HFF-Myc (cell line): ENCODE results near the gene PPP6R2.

Source experiments
- DNase-seq: peaks from one replicate; pipeline ENCODE4 v3.0.0-alpha.2; 2011; ENCODE audit warnings: low read depth; ENCODE audit errors: extremely low read depth
- H3K4me3 ChIP-seq: replicated peaks from 2 replicates; pipeline ENCODE4 v1.5.1; 2011; ENCODE audit warnings: low read depth, mild to moderate bottlenecking, control low read depth, low read length
- TF ChIP-seq, protein P1 (sequence below): IDR thresholded peaks from 2 replicates; pipeline ENCODE4 v1.5.1; 2012; ENCODE audit warnings: mild to moderate bottlenecking, low read depth, low read length, control low read depth; ENCODE audit errors: missing control alignments

The PPP6R2 gene

DNA sequence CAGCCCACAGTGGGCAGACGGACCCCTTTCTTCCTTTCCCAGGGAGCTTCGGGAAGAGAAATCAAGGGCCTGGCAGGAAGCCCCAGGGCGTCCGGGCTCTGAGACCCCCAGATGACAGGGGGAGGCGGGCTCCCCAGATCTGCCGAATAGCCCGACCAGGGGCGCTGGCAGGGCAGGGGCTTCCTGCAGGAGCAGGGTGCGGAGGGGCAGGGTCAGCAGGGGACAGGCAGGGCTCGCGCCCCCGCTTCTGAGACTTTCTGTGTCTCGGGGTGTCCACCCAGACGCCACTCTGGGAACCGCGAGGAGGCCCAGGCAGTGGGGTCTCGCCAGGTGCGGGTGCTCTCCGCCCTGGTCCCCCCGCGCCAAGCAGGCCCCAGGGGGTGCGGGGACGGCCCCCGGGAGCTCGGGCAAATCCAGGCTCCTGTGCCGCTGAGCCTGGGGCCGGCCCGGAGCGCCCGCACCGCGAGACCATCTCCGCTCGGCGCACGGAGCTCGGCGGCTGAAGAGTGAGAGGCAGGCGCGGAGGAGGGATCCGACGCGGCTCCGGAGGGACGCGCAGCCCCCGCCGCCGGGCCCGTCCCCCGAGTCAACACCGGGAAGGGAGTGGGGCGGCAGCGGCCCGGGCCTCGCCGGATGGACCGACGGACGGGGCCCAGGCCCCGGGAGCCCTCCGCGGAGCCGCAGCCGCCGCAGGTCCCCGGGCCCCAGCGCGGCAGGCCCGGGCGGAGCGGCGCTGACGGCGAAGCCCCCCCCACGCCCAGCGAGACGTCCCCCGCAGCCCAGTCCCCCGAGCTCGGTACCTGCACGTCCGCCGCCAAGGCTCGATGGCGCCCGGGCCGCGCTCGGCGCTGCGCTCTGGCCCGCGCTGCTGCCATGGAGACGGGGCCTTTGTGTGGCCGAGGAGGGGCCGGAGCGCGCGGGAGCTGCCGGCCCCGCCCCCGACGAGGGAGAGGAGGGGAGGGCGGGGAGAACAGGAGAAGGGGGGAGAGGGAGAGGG is 36.1 kb upstream of the PPP6R2 start, which contains the start of gene PLXNB2:
Gene PLXNB2, minus strand, starts transcription at position 894 of the 997 bp plus-strand sequence. CDS start 17,062 bp downstream, outside the sequence.
- no peak for DNase-seq
- peak within 1 kb of the TSS; percentile 88 for H3K4me3 ChIP-seq
- TF ChIP-seq, protein P1, sequence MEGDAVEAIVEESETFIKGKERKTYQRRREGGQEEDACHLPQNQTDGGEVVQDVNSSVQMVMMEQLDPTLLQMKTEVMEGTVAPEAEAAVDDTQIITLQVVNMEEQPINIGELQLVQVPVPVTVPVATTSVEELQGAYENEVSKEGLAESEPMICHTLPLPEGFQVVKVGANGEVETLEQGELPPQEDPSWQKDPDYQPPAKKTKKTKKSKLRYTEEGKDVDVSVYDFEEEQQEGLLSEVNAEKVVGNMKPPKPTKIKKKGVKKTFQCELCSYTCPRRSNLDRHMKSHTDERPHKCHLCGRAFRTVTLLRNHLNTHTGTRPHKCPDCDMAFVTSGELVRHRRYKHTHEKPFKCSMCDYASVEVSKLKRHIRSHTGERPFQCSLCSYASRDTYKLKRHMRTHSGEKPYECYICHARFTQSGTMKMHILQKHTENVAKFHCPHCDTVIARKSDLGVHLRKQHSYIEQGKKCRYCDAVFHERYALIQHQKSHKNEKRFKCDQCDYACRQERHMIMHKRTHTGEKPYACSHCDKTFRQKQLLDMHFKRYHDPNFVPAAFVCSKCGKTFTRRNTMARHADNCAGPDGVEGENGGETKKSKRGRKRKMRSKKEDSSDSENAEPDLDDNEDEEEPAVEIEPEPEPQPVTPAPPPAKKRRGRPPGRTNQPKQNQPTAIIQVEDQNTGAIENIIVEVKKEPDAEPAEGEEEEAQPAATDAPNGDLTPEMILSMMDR: no peak

DNA sequence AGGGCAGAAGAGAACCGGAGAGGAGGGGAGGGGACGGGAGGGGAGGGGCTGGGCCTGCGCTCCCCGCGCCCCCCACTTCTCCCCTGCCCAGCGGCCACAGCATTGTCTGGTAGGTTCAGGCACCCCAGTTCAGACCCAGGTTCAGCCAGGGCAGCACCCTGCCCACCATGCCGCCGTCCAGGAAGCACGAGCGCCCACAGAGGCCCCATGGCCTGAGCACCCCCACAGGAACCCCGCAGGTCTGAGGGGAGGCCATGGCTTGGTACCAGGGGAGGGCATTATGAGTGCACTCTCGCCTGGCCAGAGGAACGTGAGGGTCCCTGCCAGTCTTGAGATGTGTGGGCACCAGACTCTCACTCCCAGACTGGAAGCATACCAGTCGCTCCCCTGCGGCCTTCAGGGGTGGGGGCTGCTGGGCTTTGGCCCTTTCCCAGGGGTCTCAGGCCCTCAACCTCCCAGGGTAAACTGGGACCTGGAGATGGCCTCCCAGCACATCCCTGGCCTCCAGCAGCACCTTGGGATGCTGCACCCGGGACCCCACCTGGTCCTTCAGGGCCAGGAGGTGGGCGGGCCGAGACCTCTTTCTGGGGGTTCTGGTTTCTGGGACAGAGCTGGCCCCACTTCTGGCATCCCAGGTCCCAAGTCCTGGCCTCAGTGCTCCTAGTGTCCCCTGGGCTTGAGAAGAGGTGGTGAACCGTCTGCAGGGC is 35.1 kb upstream of the PPP6R2 start:
- DNase-seq: no peak
- no peak overlapping the region for H3K4me3 ChIP-seq
- TF ChIP-seq, protein P1: no peak

DNA sequence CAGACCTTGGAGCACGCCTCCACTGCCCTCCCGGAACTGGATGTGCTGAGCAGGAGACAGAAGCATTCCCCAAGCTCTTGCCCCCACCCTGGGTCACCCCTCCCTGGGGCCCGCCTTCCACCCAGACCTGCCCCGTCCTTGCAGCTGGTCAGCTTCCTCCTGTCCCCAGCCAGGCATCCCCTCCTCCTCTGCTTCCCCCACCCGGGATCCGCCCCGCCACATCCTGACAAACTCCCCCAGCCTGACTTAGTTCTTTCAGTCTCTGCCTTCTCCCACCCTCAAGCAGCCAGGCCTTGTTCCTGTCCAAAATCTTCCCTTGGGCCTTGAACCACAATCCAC is 34.6 kb upstream of the PPP6R2 start:
- no peak for DNase-seq
- TF ChIP-seq, protein P1: no peak
- H3K4me3 ChIP-seq: no peak overlapping the region

DNA sequence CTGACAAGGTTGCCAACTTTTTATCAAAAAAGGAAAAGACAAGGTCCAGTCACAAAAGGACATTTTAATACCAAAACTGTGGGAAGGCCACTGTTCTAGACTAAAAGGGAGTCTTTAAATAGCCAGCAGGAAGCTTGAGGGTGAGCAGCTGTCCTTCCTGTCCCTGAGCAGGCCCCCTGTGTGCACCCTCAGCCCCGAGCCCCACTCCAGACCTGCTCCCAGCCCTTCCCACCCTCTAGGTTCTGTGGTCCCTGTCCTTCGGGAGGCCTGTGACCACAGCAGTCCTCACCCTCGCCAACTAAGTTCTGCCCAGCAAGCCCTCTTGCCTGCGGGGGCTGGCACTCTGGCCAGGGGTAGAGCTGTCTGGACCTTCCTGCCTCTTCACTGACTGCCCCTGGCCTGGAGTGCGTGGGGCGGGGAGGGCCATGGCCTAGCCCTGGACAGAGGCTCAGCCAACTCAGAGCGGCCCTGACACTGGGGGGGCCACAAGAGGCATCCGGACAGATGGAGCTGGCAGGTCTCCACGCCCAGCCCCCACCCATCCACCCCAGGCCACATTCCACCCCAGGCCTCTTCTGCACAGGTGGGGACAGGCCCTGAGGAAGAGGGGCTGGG is 34.0 kb upstream of the PPP6R2 start:
- no peak for DNase-seq

DNA sequence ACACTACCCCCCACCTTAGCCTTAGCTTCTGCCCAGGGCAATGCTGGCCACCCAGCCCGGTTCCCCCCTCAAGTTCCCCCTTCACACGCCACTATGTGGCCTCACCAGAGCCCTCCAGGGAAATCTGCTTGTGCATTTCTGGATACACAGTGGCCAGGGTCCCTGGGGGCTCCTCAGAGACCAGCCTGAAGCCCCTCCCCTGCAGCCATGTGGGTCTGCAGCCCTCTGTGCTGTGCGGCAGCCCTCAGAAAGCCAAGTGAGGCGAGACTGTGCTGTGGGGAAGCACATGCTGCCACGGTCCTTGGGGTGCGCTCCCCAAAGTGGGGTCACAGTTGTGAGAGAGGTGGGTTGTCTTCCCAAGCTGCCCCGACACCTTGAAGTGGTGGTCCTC is 33.5 kb upstream of the PPP6R2 start:
- DNase-seq: no peak
- H3K4me3 ChIP-seq: no peak overlapping the region
- TF ChIP-seq, protein P1: no peak

More for the DNA sequence above, 34.0 kb upstream of the PPP6R2 start:
- no peak overlapping the region for H3K4me3 ChIP-seq
- TF ChIP-seq, protein P1: no peak

DNA sequence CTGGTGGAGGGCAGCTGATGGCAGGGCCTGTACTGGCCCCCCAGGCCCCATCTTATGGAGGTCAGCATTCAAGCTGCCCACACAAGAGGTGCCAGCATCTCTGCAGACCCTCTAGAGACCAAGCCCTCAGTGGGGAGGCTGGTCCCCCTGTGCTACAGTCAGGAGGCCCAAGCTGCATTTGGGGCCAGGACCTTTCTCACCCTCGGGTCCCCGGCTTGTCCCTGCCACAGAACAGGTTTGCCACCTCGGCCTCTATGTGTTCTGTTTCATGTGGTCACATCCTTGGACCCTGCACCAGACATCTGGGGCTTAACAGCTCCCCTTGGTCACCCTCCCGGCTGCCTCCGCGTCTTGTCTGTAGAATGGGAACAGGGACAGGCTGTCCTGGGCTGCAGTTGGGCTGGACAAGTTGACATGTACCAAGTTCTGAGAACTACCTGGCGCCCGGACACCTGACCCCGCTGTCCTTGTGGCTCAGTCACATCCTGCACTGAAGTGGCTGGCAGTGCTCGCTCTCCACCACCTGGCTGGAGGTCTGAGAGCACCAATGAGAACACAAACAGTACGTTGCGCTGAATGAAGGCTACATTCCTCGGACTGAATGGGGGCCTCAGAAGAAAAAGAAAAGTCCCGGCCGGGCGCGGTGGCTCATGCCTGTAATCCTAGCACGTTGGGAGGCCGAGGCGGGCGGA is 33.0 kb upstream of the PPP6R2 start:
- H3K4me3 ChIP-seq: no peak overlapping the region
- DNase-seq: no peak
- TF ChIP-seq, protein P1: no peak
